HG03280 (cell line): ENCODE measurements around the gene RFTN1.

Source experiments
- ATAC-seq: cut with Tn5 transposase; IDR thresholded peaks from one replicate; pipeline ENCODE4 v1.9.1; 2021; ENCODE audit warnings: mild to moderate bottlenecking, moderate library complexity; ENCODE audit not compliant: unreplicated experiment

The RFTN1 gene

DNA sequence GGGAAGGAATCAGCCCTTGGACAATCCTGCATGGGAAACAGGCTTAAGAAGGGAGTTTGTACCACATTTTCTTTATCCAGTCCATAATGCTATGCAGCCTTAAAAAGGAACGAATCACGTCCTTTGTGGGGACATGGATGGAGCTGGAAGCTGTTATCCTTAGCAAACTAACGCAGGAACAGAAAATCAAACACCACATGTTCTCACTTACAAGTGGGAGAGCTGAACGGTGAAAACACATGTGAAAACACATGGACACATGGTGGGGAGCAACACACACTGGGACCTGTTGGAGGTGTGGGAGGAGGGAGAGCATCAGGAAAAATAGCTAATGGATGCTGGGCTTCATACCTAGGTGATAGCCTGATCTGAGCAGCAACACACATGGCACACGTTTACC is 178.2 kb downstream of the RFTN1 start:
- ATAC-seq, result no peak

DNA sequence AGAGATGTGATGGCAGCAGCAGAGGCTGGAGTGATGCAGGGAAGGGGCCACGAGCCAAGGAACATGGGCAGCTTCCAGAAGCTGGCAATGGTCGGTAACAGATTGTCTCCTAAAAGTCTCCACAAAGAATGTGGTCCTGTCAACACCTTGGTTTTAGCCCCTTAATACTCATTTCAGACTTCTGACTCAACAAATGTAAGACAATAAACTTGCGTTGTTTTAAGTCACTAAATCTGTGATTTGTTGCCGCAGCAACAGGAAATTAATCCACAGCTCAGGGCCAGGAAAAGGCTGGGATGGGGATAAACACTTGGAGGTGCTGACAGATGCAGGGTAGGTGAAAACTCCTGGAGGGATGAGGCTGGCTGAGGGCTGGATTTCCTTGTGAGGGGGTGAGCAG is 178.6 kb downstream of the RFTN1 start:
- ATAC-seq, result no peak

DNA sequence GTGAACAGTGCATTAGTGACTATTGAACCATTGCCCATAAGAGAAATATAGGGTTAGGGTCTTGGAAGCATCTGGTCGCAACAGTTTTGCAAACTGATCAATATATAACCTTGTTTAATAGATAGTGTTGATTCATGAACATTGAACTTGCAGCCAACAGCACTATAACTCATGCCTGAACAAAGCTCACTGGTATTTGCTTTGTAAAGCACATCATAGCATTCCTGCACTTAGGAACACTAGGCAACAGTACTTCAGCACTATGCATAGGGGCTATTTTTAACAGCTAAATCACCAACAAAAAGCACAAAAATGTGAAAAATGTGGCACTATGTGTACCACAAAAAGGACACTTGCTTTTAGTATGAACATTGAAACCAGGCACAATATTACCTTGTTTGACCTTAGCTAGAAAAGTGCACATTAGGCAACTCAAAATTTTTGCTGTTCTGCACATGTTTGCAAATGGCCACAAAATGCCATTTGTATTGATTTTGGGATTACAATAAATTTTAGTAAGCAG is 180.5 kb downstream of the RFTN1 start:
- no peak for ATAC-seq

DNA sequence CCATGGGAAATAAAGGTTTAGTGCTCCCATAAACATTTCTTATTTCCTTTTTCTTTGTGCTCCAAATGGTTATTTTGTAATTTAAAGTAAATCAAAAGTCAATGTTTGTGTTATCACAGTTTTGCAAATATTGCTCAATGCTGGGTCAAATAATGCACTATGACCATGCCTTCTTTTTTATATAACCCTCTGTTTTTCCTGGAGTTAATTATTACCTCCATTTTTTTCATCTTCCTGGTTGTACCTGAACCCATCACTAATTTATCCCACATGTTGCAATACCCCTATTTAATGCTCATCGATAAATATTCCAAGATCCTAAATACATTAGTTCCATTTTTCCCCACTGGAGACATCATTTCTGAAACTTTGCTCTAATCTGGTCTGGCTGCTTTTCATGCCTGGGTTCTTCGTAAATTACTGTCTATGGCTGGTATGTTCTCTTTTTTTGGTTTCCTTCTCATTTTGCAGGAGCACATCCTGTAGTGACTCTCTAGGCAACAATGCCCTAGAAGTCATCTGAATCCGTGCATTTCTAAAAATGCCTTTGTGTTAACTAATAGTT is 182.1 kb downstream of the RFTN1 start:
- no peak for ATAC-seq

DNA sequence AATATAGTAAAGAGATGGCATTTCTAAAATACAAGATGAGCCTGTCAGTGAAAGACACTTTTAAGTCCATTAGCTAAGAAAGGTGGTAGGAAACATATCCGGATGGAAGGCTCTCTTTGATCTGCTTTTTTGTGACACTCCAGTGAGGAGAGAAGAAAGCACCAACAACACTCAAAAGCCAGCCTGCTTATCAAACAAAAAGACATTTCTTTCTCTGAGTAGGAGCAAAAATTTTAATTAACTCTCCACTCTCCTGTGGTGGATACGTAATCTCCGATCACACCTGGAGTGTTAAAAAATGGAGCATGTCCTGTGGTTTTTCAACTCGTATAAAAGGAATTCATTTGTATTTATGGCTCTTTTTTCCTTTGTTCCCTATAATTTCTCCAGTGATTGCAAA is 183.1 kb downstream of the RFTN1 start:
- ATAC-seq, result no peak

DNA sequence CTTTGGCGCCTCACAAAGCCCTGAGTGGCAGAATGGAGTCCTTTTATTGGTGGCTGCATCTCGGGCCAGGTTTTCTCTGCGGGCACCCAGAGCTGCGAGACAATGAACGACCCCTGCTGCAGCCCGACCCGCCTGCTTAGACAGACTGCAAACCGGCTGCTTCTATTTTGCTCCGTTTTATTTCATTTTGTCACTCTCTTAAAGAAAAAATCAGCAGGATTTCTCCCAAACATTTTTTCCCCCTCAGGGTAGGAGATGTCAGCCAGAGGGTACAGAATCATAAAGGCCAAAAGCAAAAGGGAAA is 183.7 kb downstream of the RFTN1 start:
- no peak for ATAC-seq

GRCh38 chr3:16329036-16329825 is 184.3 kb downstream of the RFTN1 start:
- no peak for ATAC-seq

GRCh38 chr3:16328124-16328523 is 185.4 kb downstream of the RFTN1 start:
- ATAC-seq, result no peak

GRCh38 chr3:16326724-16327349 is 186.7 kb downstream of the RFTN1 start:
- ATAC-seq, result no peak

GRCh38 chr3:16325850-16326249 is 187.6 kb downstream of the RFTN1 start:
- no peak for ATAC-seq

- no peak for ATAC-seq
Measured at GRCh38 chr3:16323737-16324136, 189.8 kb downstream of the RFTN1 start.

DNA sequence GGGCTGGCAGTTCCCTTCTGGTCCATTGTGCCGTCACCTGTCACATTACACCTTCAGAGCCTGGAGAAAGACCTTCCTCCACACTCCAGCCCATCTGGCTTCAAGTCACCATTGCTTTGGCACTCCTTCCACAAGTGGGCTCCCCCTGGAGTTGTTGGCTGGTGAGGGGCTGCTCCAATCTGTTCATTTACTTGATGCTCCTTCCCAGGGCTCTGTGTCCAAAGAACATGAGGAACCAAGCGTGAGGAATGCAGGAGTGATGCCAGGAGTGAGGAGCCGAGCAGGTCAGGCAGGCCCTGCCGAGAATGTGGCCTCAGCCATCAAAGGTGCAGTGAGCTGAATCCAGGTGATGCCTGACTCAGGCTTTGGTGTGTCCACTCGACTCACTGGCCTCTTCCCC is 191.3 kb downstream of the RFTN1 start:
- ATAC-seq, result no peak

DNA sequence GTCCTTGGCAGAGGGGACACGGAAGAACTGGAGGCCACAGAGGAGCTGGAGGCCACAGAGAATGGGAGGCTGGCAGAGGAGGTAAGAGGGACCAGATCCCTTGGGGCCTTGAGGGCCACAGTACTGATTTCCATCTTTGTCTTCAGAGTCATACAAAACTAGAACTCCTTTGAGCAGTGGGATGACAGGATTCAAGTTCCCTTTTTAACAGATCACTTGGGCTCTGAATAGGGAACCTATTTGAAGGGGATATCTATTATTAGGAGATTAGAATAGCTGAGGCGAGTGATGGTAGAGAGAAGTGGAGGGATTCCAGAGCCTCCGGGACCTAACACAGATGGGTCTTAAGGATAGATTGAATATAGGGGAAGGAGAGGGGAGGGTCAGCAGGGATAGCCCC is 192.8 kb downstream of the RFTN1 start:
- ATAC-seq, result no peak

DNA sequence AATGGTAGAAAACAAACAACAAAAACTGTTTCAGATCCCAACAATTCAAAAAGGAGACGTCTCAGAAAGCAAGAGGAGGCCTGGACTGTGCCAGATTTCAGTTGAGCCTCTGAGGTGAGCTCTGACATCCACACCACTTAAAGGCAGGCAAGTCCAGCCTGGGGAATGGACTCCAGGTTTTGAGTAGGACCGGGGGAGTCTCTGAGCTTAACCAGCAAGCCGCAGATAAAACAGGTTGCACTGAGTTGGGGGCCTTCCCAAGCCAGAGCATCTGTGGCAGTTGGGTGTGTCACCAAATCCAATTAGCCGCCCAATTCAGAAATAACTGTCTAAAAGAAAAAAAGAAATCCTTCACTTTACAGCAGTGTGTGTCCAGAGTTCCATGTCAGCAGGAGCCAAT is 193.8 kb downstream of the RFTN1 start:
- ATAC-seq, result no peak

DNA sequence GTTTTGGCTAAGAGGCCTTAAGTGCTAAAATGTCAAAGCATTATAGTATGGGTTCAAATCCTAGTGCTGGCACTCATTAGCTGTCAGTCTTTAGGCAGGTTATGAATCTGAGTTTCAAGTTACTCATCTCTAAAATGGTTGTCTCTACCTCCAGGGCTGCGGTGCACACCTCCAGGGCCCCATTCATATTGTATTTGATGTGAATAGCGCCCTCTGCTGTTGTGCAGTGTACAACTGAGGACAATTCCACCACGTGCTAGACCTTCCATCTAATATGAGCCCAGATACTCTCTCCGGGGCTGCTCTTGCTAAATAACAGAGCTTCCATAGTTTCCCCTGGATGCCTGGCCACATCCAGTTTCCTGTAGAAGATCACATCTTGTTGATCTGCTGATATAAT is 194.2 kb downstream of the RFTN1 start:
- ATAC-seq, result no peak

DNA sequence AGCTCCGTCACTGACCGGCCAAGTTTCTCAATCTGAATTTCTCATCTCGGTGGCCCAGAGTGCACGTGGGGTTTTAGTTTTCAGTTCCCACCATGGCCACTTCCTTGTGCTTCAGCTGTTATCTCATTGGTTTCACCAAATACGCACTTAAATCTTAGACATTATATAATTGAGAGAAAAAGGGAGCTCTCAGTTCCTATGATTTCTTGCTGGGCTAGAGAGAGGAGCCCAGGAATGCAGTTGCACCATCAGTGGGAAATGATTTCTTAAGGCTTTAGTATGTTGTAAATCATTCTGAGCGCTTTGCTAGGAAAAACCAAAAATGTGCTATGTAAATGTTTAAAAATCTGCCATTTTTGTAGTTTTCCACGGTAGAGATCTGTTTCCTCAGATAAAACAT is 195.3 kb downstream of the RFTN1 start:
- no peak for ATAC-seq

DNA sequence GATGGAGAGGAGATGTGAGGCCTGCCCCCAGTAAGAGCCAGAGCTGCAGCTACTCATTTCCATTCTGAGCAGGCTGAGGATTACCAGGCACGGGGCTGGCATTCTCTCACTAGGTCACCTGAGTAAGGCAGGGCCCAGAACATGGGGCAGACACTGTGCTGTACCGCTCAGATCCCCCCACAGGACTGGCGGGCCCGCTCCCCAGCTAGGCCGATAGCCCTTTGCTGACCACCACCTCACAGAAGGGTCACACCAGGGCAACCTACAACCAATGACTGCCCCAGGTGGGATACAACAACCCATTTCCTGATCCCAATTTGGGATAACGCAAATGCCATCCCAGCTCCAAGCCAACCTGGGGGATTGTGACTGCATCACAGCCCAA is 195.9 kb downstream of the RFTN1 start:
- ATAC-seq, result no peak

DNA sequence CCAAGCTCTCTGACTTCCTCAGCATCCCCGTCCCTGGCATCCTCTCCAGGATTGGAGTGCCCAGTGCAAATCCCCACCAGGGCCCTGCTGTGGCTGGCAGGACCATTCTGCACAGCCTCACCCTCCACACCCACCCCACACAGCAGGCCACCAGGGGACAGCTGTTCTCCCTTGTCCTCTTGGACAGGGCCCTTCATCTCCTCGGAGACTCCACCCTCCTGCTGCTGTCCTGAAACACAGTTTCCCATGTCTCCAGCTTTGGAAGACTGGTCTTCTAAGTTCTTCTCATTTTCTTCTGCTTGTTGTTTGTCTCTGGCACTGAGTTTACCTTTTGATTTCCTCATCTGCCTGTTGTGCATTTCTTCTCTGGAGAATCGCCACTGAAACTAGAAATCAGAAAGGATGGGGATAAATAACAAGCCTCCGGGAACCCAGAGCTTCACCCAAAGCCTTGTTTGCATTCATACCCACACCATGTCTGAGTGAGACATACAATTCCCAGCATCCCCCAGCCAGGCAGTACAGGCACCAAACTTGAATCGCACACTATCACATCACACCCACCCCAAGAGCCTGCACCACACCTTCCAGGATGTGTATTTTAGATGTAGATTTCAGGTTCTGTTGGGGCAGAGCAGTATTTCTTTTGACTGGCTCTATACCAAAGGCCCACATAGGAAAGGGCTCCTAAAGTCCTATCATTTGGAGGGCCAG is 196.5 kb downstream of the RFTN1 start:
- ATAC-seq, result no peak

DNA sequence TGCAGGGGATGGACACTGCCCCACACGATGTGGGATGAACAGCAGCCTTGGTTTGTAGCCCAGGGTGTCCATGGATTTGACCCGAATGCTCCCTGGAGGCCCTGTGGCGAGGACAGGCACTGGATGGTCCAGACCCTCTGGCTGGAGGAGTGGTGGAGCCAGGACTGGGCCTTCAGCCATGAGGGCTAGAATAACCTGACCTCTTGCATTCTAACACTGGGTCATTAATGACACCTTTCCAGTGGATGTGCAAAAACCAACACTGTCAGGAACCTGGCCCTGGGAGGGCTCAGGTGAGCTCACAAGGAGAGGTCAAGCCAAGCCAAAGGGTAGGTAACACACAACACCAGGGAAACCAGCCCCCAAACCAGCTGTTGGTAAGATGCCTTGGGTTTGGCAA is 197.1 kb downstream of the RFTN1 start:
- ATAC-seq, result no peak

GRCh38 chr3:16315623-16316022 is 197.9 kb downstream of the RFTN1 start:
- no peak for ATAC-seq

GRCh38 chr3:16313886-16314645 is 199.4 kb downstream of the RFTN1 start:
- ATAC-seq, result no peak
